H1 (cell line): ENCODE data around the gene SLC25A39. TPM values are rescaled to one million over a fixed set of nuclear protein-coding genes. Genes with fewer than 3 reads are reported as not detected.
A peak's percentile ranks its signal among the peaks of the same experiment; 100 is the strongest.

Source experiments
- CTCF ChIA-PET: fragments of 300-600 bp; sonication (Branson Sonifier 250); formaldehyde crosslinking; loops from one replicate; lab custom pipeline; 2021; ENCODE audit not compliant: partially characterized antibody; lab: Charles Lee
- POLR2A ChIA-PET: fragments of 300-600 bp; sonication (Branson Sonifier 250); formaldehyde crosslinking; loops from one replicate; lab custom pipeline; 2021; ENCODE audit warnings: inconsistent platforms; ENCODE audit not compliant: partially characterized antibody; lab: Charles Lee
- DNase-seq, 2 experiments: peaks; one replicate each; pipeline versions ENCODE4 v3.0.0 to v3.0.0-alpha.2; 2010 to 2022; ENCODE audit warnings: low spot score in 2 of 2, low read depth in 1 of 2, mixed read lengths in 1 of 2
- FAIRE-seq: peaks from 2 replicates; lab custom pipeline; 2011; peaks lifted over from hg19 to GRCh38; lab: Jason Lieb, UNC
- H2AFZ ChIP-seq: 2 replicates; pipeline ENCODE4 v1.8.1; 2012; ENCODE audit warnings: low read length, inconsistent platforms
- H2AK5ac ChIP-seq: 2 replicates; pipeline ENCODE4 v1.6.1; 2013; ENCODE audit warnings: low read depth, low read length
- H2BK120ac ChIP-seq: replicated peaks from 2 replicates; pipeline ENCODE3; 2013; ENCODE audit warnings: low read depth, low read length, inconsistent platforms
- H2BK12ac ChIP-seq: 2 replicates; pipeline ENCODE4 v1.6.1; 2013; ENCODE audit warnings: low read depth, low read length
- H2BK15ac ChIP-seq: 2 replicates; pipeline ENCODE4 v1.6.1; 2013; ENCODE audit warnings: low read length
- H2BK20ac ChIP-seq: 2 replicates; pipeline ENCODE4 v1.6.1; 2013; ENCODE audit warnings: low read length
- H2BK5ac ChIP-seq: 2 replicates; pipeline ENCODE4 v1.6.1; 2013; ENCODE audit warnings: low read depth, low read length
- H3K14ac ChIP-seq: 2 replicates; pipeline ENCODE4 v1.6.1; 2013; ENCODE audit warnings: inconsistent platforms; ENCODE audit not compliant: insufficient read length
- H3K18ac ChIP-seq: 2 replicates; pipeline ENCODE4 v1.6.1; 2013; ENCODE audit warnings: low read length; ENCODE audit errors: extremely low read depth
- H3K23ac ChIP-seq: 2 replicates; pipeline ENCODE4 v1.6.1; 2013; ENCODE audit warnings: inconsistent platforms; ENCODE audit not compliant: insufficient read length
- H3K23me2 ChIP-seq: 2 replicates; pipeline ENCODE4 v1.6.1; 2013; ENCODE audit warnings: low read depth, low read length
- H3K27ac ChIP-seq: 2 replicates; pipeline ENCODE4 v1.6.1; 2011; ENCODE audit warnings: low read depth, low read length, inconsistent platforms
- H3K27me3 ChIP-seq, 4 experiments: replicated peaks in 1 of 4; 1 replicate in 1 of 4; 2 replicates in 3 of 4; pipeline versions ENCODE4 v1.6.1 to v1.8.1; 2011 to 2013; ENCODE audit warnings: low read length in 3 of 4, mild to moderate bottlenecking in 3 of 4, inconsistent platforms in 2 of 4, mixed read lengths in 2 of 4, moderate library complexity in 1 of 4; ENCODE audit not compliant: control insufficient read depth in 3 of 4, insufficient read depth in 3 of 4; ENCODE audit errors: extremely low read depth in 1 of 4
- H3K36me3 ChIP-seq, 4 experiments: 2 replicates each; pipeline versions ENCODE4 v1.6.1 to v1.8.1; 2011 to 2013; ENCODE audit warnings: mild to moderate bottlenecking in 4 of 4, low read length in 3 of 4, moderate library complexity in 2 of 4, control low read depth in 1 of 4, inconsistent platforms in 1 of 4; ENCODE audit not compliant: insufficient read depth in 4 of 4, control insufficient read depth in 2 of 4
- H3K4ac ChIP-seq: replicated peaks from 2 replicates; pipeline ENCODE3; 2013; ENCODE audit warnings: low read length, low read depth, mixed read lengths, inconsistent platforms; ENCODE audit not compliant: insufficient read length
- H3K4me1 ChIP-seq, 4 experiments: replicated peaks in 1 of 4; 1 replicate in 1 of 4; 2 replicates in 3 of 4; pipeline versions ENCODE4 v1.6.1 to v1.8.1; 2011 to 2013; ENCODE audit warnings: low read length in 3 of 4, inconsistent platforms in 2 of 4, mixed read lengths in 1 of 4; ENCODE audit not compliant: insufficient read depth in 4 of 4, control insufficient read depth in 3 of 4
- H3K4me2 ChIP-seq, 2 experiments: 2 replicates each; pipeline versions ENCODE4 v1.6.1 to v1.8.1; 2011 to 2013; ENCODE audit warnings: low read depth in 2 of 2, low read length in 2 of 2, control low read depth in 1 of 2, inconsistent platforms in 1 of 2, mild to moderate bottlenecking in 1 of 2; ENCODE audit not compliant: insufficient read depth in 1 of 2
- H3K4me3 ChIP-seq, 4 experiments: fragments of 200-600, 300-600 bp in 1 of 4; sonication (generic), shearing (Covaris generic), sonication (Bioruptor Twin) in 1 of 4; 2 replicates each; pipeline versions ENCODE4 v1.5.1 to v1.8.1; 2011 to 2016; ENCODE audit warnings: low read length in 4 of 4, low read depth in 3 of 4, control low read depth in 2 of 4, inconsistent platforms in 2 of 4, mild to moderate bottlenecking in 2 of 4, mixed read lengths in 1 of 4, moderate library complexity in 1 of 4; ENCODE audit not compliant: insufficient read depth in 2 of 4; ENCODE audit errors: extremely low read depth in 1 of 4
- H3K56ac ChIP-seq: replicated peaks from 2 replicates; pipeline ENCODE3; 2013; ENCODE audit warnings: low read depth, mild to moderate bottlenecking, mixed read lengths, low read length, inconsistent platforms; ENCODE audit not compliant: insufficient read length
- H3K79me1 ChIP-seq: 2 replicates; pipeline ENCODE4 v1.6.1; 2013; ENCODE audit warnings: low read depth, low read length, control low read depth
- H3K79me2 ChIP-seq, 2 experiments: 2 replicates each; pipeline versions ENCODE4 v1.6.1 to v1.8.1; 2012 to 2013; ENCODE audit warnings: low read length in 2 of 2, mild to moderate bottlenecking in 2 of 2, inconsistent platforms in 1 of 2; ENCODE audit not compliant: insufficient read depth in 2 of 2, control insufficient read depth in 1 of 2
- H3K9ac ChIP-seq, 4 experiments: replicated peaks in 1 of 4; 1 replicate in 1 of 4; 2 replicates in 3 of 4; pipeline versions ENCODE4 v1.6.1 to v1.8.1; 2011 to 2013; ENCODE audit warnings: low read depth in 3 of 4, low read length in 3 of 4, control low read depth in 2 of 4, mild to moderate bottlenecking in 2 of 4, moderate library complexity in 2 of 4, inconsistent platforms in 1 of 4; ENCODE audit errors: extremely low read depth in 1 of 4
- H3K9me3 ChIP-seq, 2 experiments: 2 replicates each; pipeline versions ENCODE4 v1.6.1 to v1.8.1; 2012 to 2013; ENCODE audit warnings: mild to moderate bottlenecking in 2 of 2, moderate library complexity in 2 of 2, control low read depth in 1 of 2, inconsistent platforms in 1 of 2, low read depth in 1 of 2, low read length in 1 of 2, mixed read lengths in 1 of 2; ENCODE audit not compliant: insufficient read depth in 2 of 2
- H4K20me1 ChIP-seq, 2 experiments: replicated peaks in 1 of 2; 2 replicates each; pipeline versions ENCODE3 to v1.8.1; 2011 to 2013; ENCODE audit warnings: inconsistent platforms in 2 of 2, low read length in 2 of 2, mild to moderate bottlenecking in 1 of 2; ENCODE audit not compliant: insufficient read depth in 2 of 2, control insufficient read depth in 1 of 2
- H4K5ac ChIP-seq: 2 replicates; pipeline ENCODE4 v1.6.1; 2013; ENCODE audit warnings: low read length, low read depth, mixed read lengths, inconsistent platforms; ENCODE audit not compliant: insufficient read length
- H4K8ac ChIP-seq: 2 replicates; pipeline ENCODE4 v1.8.0; 2013; ENCODE audit warnings: mild to moderate bottlenecking, moderate library complexity, low read length, inconsistent platforms; ENCODE audit not compliant: insufficient read depth; ENCODE audit errors: extremely low read depth
- H4K91ac ChIP-seq: replicated peaks from 2 replicates; pipeline ENCODE3; 2013; ENCODE audit warnings: low read length, mixed read lengths, inconsistent platforms; ENCODE audit not compliant: insufficient read length
- CREB1 ChIP-seq: IDR thresholded peaks from 2 replicates; pipeline ENCODE4 v1.6.1; 2012; ENCODE audit warnings: inconsistent platforms
- RAD21 ChIP-seq, 2 experiments: IDR thresholded peaks in 1 of 2; conservative IDR thresholded peaks in 1 of 2; 2 replicates each; pipeline ENCODE4 v1.6.1; 2011; ENCODE audit warnings: low read depth in 2 of 2, low read length in 2 of 2, improper control_type of control experiment in 1 of 2, inconsistent platforms in 1 of 2, mild to moderate bottlenecking in 1 of 2, moderate library complexity in 1 of 2
- RNF2 ChIP-seq: fragments of 200-900, 300-1000 bp; sonication (generic); IDR thresholded peaks from 2 replicates; pipeline ENCODE4 v1.7.1; 2016; ENCODE audit warnings: borderline replicate concordance, low read depth, mild to moderate bottlenecking, antibody characterized with exemption, low read length; ENCODE audit not compliant: poor library complexity, severe bottlenecking; ENCODE audit errors: missing control alignments
- TBP ChIP-seq: IDR thresholded peaks from 2 replicates; pipeline ENCODE4 v1.6.1; 2011; ENCODE audit warnings: low read depth, low read length, improper control_type of control experiment
- WGBS, 2 experiments: shearing (Covaris generic) in 1 of 2; methylation state at CpG; one replicate each; pipeline versions ENCODE4 v1.1.6 to v1.1.7; 2013 to 2015; ENCODE audit warnings: low lambda C conversion rate in 2 of 2, mixed read lengths in 2 of 2, inconsistent platforms in 1 of 2, low coverage in 1 of 2, missing lambda C conversion rate in 1 of 2; ENCODE audit not compliant: insufficient replicate concordance in 2 of 2, insufficient coverage in 1 of 2, insufficient read length in 1 of 2; ENCODE audit errors: extremely low coverage in 1 of 2, missing lambda C conversion rate in 1 of 2; 5-methylcytosine and 5-hydroxymethylcytosine counted together
- polyA plus RNA-seq, 7 experiments: library from polyadenylated mRNA; depleted of rRNA in 3 of 7; stranded (reverse) in 5 of 7; unstranded in 2 of 7; fragments of >200 nt in 5 of 7; fragments of 200-250 nt in 2 of 7; gene quantifications; 1 replicate in 5 of 7; 2 replicates in 1 of 7; 4 replicates in 1 of 7; pipeline versions ENCODE4 v1.2.1 to v1.2.3, GENCODE V29; 2011 to 2013; ENCODE audit warnings: missing spikeins in 2 of 7, mixed read lengths in 2 of 7
- total RNA-seq: library from RNA; stranded (reverse); fragmentation: NEBNext Ultra II Directional; extraction: Animal tissue kit (Norgen Biotek cat#: 25700); gene quantifications from 2 replicates; pipeline ENCODE4 v1.2.1, GENCODE V29; 2021

Gene SLC25A39
- total and polyA plus RNA-seq, 2 of the 8 experiments (the other 6 are each of a cell fraction or from before 2014, with no cell fraction given): 200 to 291 TPM

GRCh38 chr17:44279666-44280391 is 44.8 kb downstream of the SLC25A39 start:
- H3K4ac ChIP-seq: no peak overlapping the region
- H4K20me1 ChIP-seq: no peaks in the 10 kb centered on the region
- no peak overlapping the region for H3K14ac ChIP-seq
- H3K4me1 ChIP-seq: peaks cover 0 to 12% (median 7%) of the 10 kb centered on the region in 4 experiments; a peak in 6 of 7 replicates
- peak overlapping the region; percentile 42; the same call in 1 of the 2 replicates for H3K18ac ChIP-seq
- peak overlapping the region in 1 of 4 experiments; percentile 19; a peak in 1 of 7 replicates for H3K9ac ChIP-seq
- peak overlapping the region; percentile 69; the same call in 1 of the 2 replicates for H2BK5ac ChIP-seq
- H3K56ac ChIP-seq: no peak overlapping the region
- H3K36me3 ChIP-seq: no peaks in the 10 kb centered on the region
- H4K5ac ChIP-seq: no peak overlapping the region
- peak overlapping the region; percentile 48; the same call in 1 of the 2 replicates for H2BK15ac ChIP-seq
- peak; percentile 19 to 74 for DNase-seq
- TF ChIP-seq CREB1: peak; percentile 30; the same call in 1 of the 2 replicates
- no peak for TF ChIP-seq RNF2
- TF ChIP-seq TBP: peak; percentile 60; the same call in 1 of the 2 replicates
- 0 out of 4 replicates have a peak, but pooled peaks of 1 of the 2 experiments have one; percentile 2 for TF ChIP-seq RAD21 (IDR thresholded peaks at IDR 0.05 in 1 of 2, conservative IDR thresholded peaks at IDR 0.05 in 1 of 2; ENCODE audit: low read depth in 2 of 2, low read length in 2 of 2)
- TF ChIP-seq, all 59 proteins: peak for 3
- Histone ChIP-seq H3K4me2 (peak overlapping the region; percentile 35 to 39), H3K9me3 (no peaks in the 10 kb centered on the region), H4K8ac (peak overlapping the region; percentile 73; the same call in 1 of the 2 replicates), H3K4me3 (no peak overlapping the region), H2BK20ac (peak overlapping the region; percentile 15), H3K27me3 (0 out of 7 replicates have a peak, but pooled peaks cover 0 to 2% (median 0%) of the 10 kb centered on the region in 4 experiments), H2BK120ac (no peak overlapping the region), H3K23ac (no peak overlapping the region), H3K23me2 (no peaks in the 10 kb centered on the region), H2BK12ac (peak overlapping the region; percentile 96; the same call in 1 of the 2 replicates), H4K91ac (no peak overlapping the region), H2AFZ (peak overlapping the region; percentile 74), H3K79me1 (no peaks in the 10 kb centered on the region), H2AK5ac (peak overlapping the region; percentile 75; the same call in 1 of the 2 replicates), H3K79me2 (no peaks in the 10 kb centered on the region), H3K27ac (no peak overlapping the region)
- no peak for FAIRE-seq
- CTCF ChIA-PET: interaction anchor here (1.0 to 2.9 kb wide), 10 partner anchors 8 to 105 kb away, joined by 3 to 7 read pairs (median 5); no protein-coding TSS in a partner anchor
- POLR2A ChIA-PET: interaction anchor here (0.6 to 1.7 kb wide), 9 partner anchors 10 to 93 kb away, joined by 3 to 6 read pairs (median 3); partner anchors contain the start of genes SLC4A1 and UBTF
- 40% methylated on average over 18 of the region's 20 CpGs; no CpG with 5 or more reads in 1 of the 2 experiments for WGBS, 2 experiments
